Left ventricle myocardium inferior (tissue), 1 donor: ENCODE results near the gene PCAT7. TPM values are rescaled to one million over a fixed set of nuclear protein-coding genes. Genes with fewer than 3 reads are reported as not detected.

ENCODE experiments used
- DNase-seq: peaks from one replicate; pipeline ENCODE4 v3.0.0-alpha.2; 2020
- H3K27ac ChIP-seq: fragments of 200-600 bp; replicated peaks from 2 replicates; pipeline ENCODE4 v1.8.0; 2021
- H3K27me3 ChIP-seq: fragments of 200-600 bp; 2 replicates; pipeline ENCODE4 v1.8.0; 2021; ENCODE audit warnings: low read depth
- H3K36me3 ChIP-seq: fragments of 200-600 bp; 2 replicates; pipeline ENCODE4 v1.8.0; 2021
- H3K4me1 ChIP-seq: fragments of 200-600 bp; 2 replicates; pipeline ENCODE4 v1.8.0; 2021
- H3K4me3 ChIP-seq: fragments of 200-600 bp; 2 replicates; pipeline ENCODE4 v1.8.0; 2021; ENCODE audit warnings: mild to moderate bottlenecking, moderate library complexity
- H3K9me3 ChIP-seq: fragments of 200-600 bp; replicated peaks from 2 replicates; pipeline ENCODE4 v1.8.0; 2021
- intact Hi-C: fragments of 100-400 bp; cut with micrococcal nuclease; formaldehyde crosslinking; loops from one replicate; pipeline ENCODE4 v1.11.0; 2022
- total RNA-seq: library from RNA; stranded (reverse); fragmentation: NEBNext Ultra II Directional; extraction: Animal tissue kit (Norgen Biotek cat#: 25700); gene quantifications from one replicate; pipeline ENCODE4 v1.2.1, GENCODE V29; 2021
- TF ChIP-seq, protein P1 (sequence below): fragments of 200-600 bp; IDR thresholded peaks from 2 replicates; pipeline ENCODE4 v1.8.0; 2021; ENCODE audit warnings: antibody characterized with exemption, mild to moderate bottlenecking, borderline replicate concordance
- donor health status: DM: no; HTN: yes; CAD: no; lungs with severe emphysema.

Gene PCAT7
- total RNA-seq, 1 donor from 2014 or later = not detected

DNA sequence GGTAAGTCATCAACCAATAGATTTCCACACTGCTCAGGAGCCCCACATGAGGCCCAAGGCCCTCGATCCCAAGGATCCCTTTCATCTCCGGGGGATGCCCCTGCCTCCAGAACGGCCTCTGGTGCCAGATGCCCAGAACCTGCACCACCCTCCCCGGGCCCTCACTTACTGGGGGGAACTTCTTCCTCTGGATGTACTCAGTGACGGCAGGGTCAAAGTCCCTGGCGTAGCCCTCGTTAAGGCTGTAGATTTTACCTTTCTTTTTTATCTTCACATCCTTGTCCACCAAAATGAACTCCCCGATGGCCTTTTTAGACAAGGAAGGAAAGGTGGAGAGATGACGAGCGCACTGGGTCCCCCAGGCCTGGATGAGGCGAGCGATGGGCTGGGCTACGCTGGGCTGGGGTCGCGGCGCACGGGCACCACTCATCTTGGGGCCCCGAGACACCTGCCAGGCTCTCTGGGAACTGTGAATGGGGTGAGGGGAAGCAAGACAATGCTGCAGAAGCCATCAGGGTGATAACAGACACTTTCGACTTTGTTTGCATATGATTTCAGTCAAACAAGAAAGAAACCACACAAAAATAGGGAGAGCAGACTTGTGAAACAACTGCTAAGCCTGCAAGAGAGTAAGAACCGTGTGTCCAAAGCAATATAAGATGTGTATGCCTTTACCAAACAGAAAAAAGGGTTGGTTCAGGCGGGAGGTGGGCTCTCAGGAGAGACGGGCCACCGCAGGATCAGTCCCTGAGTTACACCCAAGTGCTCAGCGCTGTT lies 52.0 kb downstream of the PCAT7 start:
- Histone ChIP-seq H3K27me3 (peaks cover 34% of the 10 kb centered on the region), H3K27ac (no peak overlapping the region), H3K9me3 (no peaks in the 10 kb centered on the region), H3K4me1 (no peaks in the 10 kb centered on the region), H3K4me3 (no peak overlapping the region), H3K36me3 (no peaks in the 10 kb centered on the region)
- TF ChIP-seq, protein P1, sequence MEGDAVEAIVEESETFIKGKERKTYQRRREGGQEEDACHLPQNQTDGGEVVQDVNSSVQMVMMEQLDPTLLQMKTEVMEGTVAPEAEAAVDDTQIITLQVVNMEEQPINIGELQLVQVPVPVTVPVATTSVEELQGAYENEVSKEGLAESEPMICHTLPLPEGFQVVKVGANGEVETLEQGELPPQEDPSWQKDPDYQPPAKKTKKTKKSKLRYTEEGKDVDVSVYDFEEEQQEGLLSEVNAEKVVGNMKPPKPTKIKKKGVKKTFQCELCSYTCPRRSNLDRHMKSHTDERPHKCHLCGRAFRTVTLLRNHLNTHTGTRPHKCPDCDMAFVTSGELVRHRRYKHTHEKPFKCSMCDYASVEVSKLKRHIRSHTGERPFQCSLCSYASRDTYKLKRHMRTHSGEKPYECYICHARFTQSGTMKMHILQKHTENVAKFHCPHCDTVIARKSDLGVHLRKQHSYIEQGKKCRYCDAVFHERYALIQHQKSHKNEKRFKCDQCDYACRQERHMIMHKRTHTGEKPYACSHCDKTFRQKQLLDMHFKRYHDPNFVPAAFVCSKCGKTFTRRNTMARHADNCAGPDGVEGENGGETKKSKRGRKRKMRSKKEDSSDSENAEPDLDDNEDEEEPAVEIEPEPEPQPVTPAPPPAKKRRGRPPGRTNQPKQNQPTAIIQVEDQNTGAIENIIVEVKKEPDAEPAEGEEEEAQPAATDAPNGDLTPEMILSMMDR = no peak
- no peak for DNase-seq
- intact Hi-C loops = no loop called here

DNA sequence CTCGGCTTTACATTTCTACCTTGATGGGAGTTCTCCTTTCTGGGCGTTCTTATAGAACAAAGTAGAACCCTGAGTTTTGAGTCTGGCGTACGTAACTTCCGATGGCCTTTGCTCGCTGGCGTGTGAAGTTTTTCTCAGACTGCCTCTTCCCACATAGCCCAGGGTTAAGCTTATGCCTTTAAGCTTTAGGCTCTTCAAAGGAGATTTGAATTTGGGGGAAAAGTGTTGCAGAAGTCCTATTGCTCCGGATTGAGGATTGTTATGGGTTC lies 52.5 kb downstream of the PCAT7 start:
- no peak for DNase-seq
- Histone ChIP-seq H3K36me3 (no peaks in the 10 kb centered on the region), H3K27ac (no peak overlapping the region), H3K9me3 (no peaks in the 10 kb centered on the region), H3K4me1 (no peaks in the 10 kb centered on the region), H3K27me3 (peaks cover 39% of the 10 kb centered on the region), H3K4me3 (no peak overlapping the region)
- TF ChIP-seq, protein P1 = no peak
- intact Hi-C loops = no loop called here

DNA sequence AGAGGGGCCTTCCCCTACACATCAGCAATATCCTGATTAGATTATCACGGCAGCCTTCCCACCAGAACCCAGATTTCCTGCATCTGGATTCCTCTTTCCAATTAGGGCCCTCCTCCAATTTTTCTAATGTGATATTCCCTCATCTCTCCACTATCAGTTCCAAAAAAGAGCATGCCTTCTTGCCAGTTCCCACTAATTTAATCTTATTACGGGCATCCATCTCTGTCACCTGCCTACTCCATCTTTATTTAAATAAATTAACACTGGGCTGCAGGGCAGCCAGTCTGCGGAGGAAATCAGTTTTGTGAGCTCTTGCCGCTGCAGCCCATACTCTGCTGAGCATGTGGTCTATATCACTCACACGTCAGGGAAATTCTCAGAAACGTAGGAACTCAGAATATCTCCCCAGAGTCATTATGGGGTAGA lies 55.3 kb downstream of the PCAT7 start:
- H3K27me3 ChIP-seq = peaks cover 37% of the 10 kb centered on the region
- H3K4me1 ChIP-seq = no peaks in the 10 kb centered on the region
- H3K27ac ChIP-seq = no peak overlapping the region
- no peak for DNase-seq
- no peak overlapping the region for H3K4me3 ChIP-seq
- no peaks in the 10 kb centered on the region for H3K36me3 ChIP-seq
- intact Hi-C loops = no loop called here
- no peaks in the 10 kb centered on the region for H3K9me3 ChIP-seq
- TF ChIP-seq, protein P1 = no peak

DNA sequence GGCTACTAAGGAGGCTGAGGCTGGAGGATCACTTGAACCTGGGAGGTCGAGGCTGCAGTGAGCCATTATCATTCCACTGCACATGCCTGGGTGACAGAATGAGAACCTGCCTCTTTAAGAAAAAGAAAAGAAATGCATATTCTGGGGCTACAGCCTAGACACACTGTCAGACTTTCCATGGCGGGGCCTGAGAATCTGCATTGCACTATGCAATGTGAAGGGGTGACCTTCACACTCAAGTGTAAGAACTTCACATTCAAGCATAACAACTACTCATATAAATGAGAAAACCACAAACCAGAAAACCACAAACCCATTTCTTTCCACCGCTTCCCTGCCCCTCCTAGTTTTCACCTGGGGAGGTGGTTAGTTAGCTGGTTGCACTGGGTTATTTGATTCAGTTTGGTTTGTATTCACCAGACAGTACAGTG lies 56.8 kb downstream of the PCAT7 start:
- no peaks in the 10 kb centered on the region for H3K9me3 ChIP-seq
- H3K27me3 ChIP-seq = peaks cover 30% of the 10 kb centered on the region
- TF ChIP-seq, protein P1 = no peak
- intact Hi-C loops = no loop called here
- H3K4me3 ChIP-seq = no peak overlapping the region
- H3K36me3 ChIP-seq = no peaks in the 10 kb centered on the region
- H3K27ac ChIP-seq = no peak overlapping the region
- no peaks in the 10 kb centered on the region for H3K4me1 ChIP-seq
- DNase-seq = no peak

DNA sequence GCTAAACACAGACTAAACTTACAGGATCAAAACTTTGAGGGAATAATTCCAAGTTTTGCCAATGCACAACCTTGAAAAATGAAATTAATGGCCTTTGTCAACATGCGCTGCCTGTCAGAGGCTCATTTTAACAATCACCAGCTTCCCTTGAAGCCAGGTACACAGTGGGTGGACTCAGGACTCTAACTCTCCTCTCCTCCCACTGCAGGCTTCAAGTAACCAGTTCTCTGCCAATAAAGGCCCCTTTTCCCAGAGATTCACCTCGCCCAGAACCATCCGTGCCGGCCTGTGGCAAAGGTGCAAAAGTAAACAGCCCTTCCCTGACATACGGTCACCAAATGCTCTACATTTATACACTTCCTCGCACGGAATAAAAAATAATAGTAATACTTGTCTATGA lies 57.2 kb downstream of the PCAT7 start:
- DNase-seq = no peak
- intact Hi-C loops = no loop called here
- TF ChIP-seq, protein P1 = no peak

More for the DNA sequence above, 57.2 kb downstream of the PCAT7 start:
- Histone ChIP-seq H3K36me3 (no peaks in the 10 kb centered on the region), H3K27me3 (peaks cover 26% of the 10 kb centered on the region), H3K27ac (no peak overlapping the region), H3K9me3 (no peaks in the 10 kb centered on the region), H3K4me1 (no peaks in the 10 kb centered on the region), H3K4me3 (no peak overlapping the region)
